Prostate gland (tissue), 2 donors: ENCODE results near the gene PLEKHN1.
A peak's percentile ranks its signal among the peaks of the same experiment; 100 is the strongest.

Source experiments
- CTCF ChIP-seq, 4 experiments: fragments of 200-600 bp in 2 of 4; fragments of 450-650 bp in 2 of 4; sonication (generic) in 2 of 4; IDR thresholded peaks; 1 replicate in 3 of 4; 2 replicates in 1 of 4; pipeline ENCODE4 v1.5.1; 2016 to 2019; ENCODE audit warnings: antibody characterized with exemption in 4 of 4, mild to moderate bottlenecking in 2 of 4, moderate library complexity in 2 of 4
- POLR2AphosphoS5 ChIP-seq: sonication (generic); formaldehyde crosslinking; IDR thresholded peaks from one replicate; pipeline ENCODE4 v1.6.1; 2017; ENCODE audit warnings: antibody characterized with exemption

DNA sequence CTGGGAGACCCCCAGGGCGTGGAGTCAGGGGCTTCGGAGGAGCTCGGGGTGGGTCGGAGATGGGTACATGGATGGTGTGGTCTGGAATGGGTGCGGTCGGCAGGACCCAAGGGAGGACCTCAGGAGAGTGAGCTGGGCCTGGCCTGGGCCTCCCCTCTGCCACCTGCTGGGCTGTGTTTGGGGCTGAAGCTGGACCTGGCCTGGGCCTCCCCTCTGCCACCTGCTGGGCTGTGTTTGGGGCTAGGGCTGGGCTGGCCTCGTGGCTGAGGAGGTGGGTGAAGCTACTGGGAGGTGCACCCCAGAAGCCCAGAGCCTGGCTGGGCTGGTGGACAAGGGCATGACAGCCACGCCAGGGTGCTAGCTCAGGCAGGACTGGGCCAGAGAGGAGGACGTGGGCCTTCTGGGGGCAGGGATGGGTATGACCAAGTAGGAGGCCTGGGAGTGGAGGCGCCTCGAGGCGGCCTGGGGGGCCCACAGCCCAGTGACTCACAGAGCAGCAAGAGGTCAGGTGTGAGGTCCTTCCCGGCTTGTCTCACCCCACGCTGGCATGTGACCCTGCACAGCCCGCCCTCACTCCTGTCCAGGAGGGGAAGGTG is 28.1 kb upstream of the PLEKHN1 start:
- peak; percentile 22 to 84 (median 62) for TF ChIP-seq CTCF (IDR thresholded peaks at IDR 0.05)
- TF ChIP-seq POLR2AphosphoS5: no peak
